ENCODE results near the gene MMP28. TPM values are rescaled to one million over a fixed set of nuclear protein-coding genes. Genes with fewer than 3 reads are reported as not detected.

Gene MMP28
- total and polyA plus RNA-seq, 2 donors (not counting 1 experiment from before 2014, with no cell fraction given) = 0.15 to 2.0 TPM

DNA sequence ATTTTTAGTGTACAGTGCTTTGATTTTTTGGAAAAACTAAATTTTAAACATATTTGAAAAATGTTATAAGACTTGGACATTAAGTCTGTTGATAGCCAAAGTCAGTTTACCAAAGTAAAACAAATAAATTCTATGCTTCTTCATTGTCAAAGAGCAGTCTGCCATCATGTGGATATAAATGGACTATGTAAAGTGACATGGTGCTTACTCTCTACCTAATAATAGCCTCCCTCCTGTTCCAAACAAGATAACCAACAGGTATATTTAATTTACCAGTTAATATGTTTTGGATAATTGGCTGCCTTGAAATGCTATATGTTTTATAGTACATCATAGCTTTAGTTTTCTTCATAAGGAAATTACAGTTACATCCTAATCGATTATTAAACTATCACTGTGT is 29.8 kb upstream of the MMP28 start:
- no peaks in the 10 kb centered on the region for H3K9me3 ChIP-seq (ENCODE audit: control extremely low read depth in 1 of 3, control insufficient read depth in 2 of 3, insufficient read depth in 1 of 3, low read length in 2 of 3)
- no peak for DNase-seq
- WGBS (ENCODE audit: insufficient coverage) = no CpG with 5 or more reads among the region's 1 CpG
- H3K4me2 ChIP-seq (replicated peaks; ENCODE audit: low read depth, low read length, poor library complexity, severe bottlenecking) = no peak overlapping the region
- no peak overlapping the region for H2AFZ ChIP-seq (ENCODE audit: insufficient read depth, low read depth, low read length, poor library complexity, severe bottlenecking)
- POLR2A ChIA-PET = no interaction called here
- Mint-ChIP-seq H3K4me3 (no peak overlapping the region), H3K27me3 (no peaks in the 10 kb centered on the region), H3K27ac (no peak overlapping the region), H3K4me1 (no peaks in the 10 kb centered on the region), H3K9me3 (ENCODE audit: insufficient read depth) (no peaks in the 10 kb centered on the region)
- H4K20me1 ChIP-seq (ENCODE audit: control insufficient read depth, insufficient read depth, low read length, poor library complexity, severe bottlenecking) = peaks cover 37% of the 10 kb centered on the region
- TF ChIP-seq, protein P1, sequence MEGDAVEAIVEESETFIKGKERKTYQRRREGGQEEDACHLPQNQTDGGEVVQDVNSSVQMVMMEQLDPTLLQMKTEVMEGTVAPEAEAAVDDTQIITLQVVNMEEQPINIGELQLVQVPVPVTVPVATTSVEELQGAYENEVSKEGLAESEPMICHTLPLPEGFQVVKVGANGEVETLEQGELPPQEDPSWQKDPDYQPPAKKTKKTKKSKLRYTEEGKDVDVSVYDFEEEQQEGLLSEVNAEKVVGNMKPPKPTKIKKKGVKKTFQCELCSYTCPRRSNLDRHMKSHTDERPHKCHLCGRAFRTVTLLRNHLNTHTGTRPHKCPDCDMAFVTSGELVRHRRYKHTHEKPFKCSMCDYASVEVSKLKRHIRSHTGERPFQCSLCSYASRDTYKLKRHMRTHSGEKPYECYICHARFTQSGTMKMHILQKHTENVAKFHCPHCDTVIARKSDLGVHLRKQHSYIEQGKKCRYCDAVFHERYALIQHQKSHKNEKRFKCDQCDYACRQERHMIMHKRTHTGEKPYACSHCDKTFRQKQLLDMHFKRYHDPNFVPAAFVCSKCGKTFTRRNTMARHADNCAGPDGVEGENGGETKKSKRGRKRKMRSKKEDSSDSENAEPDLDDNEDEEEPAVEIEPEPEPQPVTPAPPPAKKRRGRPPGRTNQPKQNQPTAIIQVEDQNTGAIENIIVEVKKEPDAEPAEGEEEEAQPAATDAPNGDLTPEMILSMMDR (IDR thresholded peaks at IDR 0.05) = no peak
- no peak for TF ChIP-seq EZH2 (IDR thresholded peaks at IDR 0.05; ENCODE audit: borderline replicate concordance, insufficient read depth, low read depth, low read length, poor library complexity, severe bottlenecking)
- no peak overlapping the region for H3K4me3 ChIP-seq (ENCODE audit: control extremely low read depth in 1 of 5, extremely low read depth in 1 of 5, insufficient read depth in 1 of 5, low read depth in 2 of 5, low read length in 4 of 5)
- no peaks in the 10 kb centered on the region for H3K27me3 ChIP-seq (replicated peaks in 1 of 4; ENCODE audit: control extremely low read depth in 1 of 4, control insufficient read depth in 3 of 4, insufficient read depth in 4 of 4, low read length in 3 of 4)
- H3K79me2 ChIP-seq (ENCODE audit: control insufficient read depth, insufficient read depth, low read length) = no peaks in the 10 kb centered on the region
- H3K4me1 ChIP-seq (ENCODE audit: control insufficient read depth in 2 of 2, insufficient read depth in 2 of 2, low read length in 2 of 2) = no peaks in the 10 kb centered on the region
- intact Hi-C loops (cut with micrococcal nuclease) = no loop called here
- no peak overlapping the region for H3K9ac ChIP-seq (ENCODE audit: low read length)
- CTCF ChIA-PET = interaction anchor here (0.6 to 1.3 kb wide), 2 partner anchors 13 to 61 kb away, joined by 4 to 6 read pairs; no protein-coding TSS in a partner anchor
- no peak for ATAC-seq (ENCODE audit: low read depth)
- peaks cover 15 to 75% of the 10 kb centered on the region in 2 experiments for H3K36me3 ChIP-seq (replicated peaks in 1 of 2; ENCODE audit: control extremely low read depth in 1 of 2, control insufficient read depth in 1 of 2, extremely low read depth in 1 of 2, insufficient read depth in 2 of 2, low read length in 1 of 2)
- H3K27ac ChIP-seq (ENCODE audit: low read length in 2 of 2) = no peak overlapping the region

DNA sequence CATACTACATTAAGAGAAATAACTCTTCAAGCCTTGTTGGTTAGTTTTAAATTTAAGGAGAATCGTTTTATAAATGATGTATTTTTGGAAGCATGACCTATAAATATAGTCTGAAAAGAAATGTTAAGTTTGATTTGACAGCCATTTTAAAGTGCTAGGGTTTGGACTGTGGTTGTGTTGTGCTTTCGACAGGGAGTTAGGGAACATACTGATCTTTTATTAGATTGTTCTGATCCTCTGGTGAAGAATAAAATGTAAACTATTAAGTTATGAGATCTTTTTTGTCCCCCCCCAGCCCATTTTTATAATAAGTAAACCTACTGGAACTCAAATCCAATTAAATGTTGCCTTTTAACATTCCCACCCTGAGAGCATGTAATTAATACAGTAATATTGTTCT is 25.9 kb upstream of the MMP28 start:
- H3K9me3 ChIP-seq (ENCODE audit: control extremely low read depth in 1 of 3, control insufficient read depth in 2 of 3, insufficient read depth in 1 of 3, low read length in 2 of 3) = no peaks in the 10 kb centered on the region
- no peaks in the 10 kb centered on the region for H3K4me1 ChIP-seq (ENCODE audit: control insufficient read depth in 2 of 2, insufficient read depth in 2 of 2, low read length in 2 of 2)
- no peaks in the 10 kb centered on the region for H3K27me3 Mint-ChIP-seq
- H3K4me3 Mint-ChIP-seq = no peak overlapping the region
- DNase-seq (no peak), ATAC-seq (ENCODE audit: low read depth) (no peak)
- no peak for TF ChIP-seq EZH2 (IDR thresholded peaks at IDR 0.05; ENCODE audit: borderline replicate concordance, insufficient read depth, low read depth, low read length, poor library complexity, severe bottlenecking)
- TF ChIP-seq, protein P1 (IDR thresholded peaks at IDR 0.05) = no peak
- peaks cover 6% of the 10 kb centered on the region for H3K4me1 Mint-ChIP-seq
- no peak overlapping the region for H3K9ac ChIP-seq (ENCODE audit: low read length)
- H3K79me2 ChIP-seq (ENCODE audit: control insufficient read depth, insufficient read depth, low read length) = peaks cover 33% of the 10 kb centered on the region
- H4K20me1 ChIP-seq (ENCODE audit: control insufficient read depth, insufficient read depth, low read length, poor library complexity, severe bottlenecking) = peaks cover 49% of the 10 kb centered on the region
- no peaks in the 10 kb centered on the region for H3K27me3 ChIP-seq (replicated peaks in 1 of 4; ENCODE audit: control extremely low read depth in 1 of 4, control insufficient read depth in 3 of 4, insufficient read depth in 4 of 4, low read length in 3 of 4)
- H3K27ac ChIP-seq (ENCODE audit: low read length in 2 of 2) = no peak overlapping the region
- intact Hi-C loops (cut with micrococcal nuclease) = no loop called here
- H3K36me3 ChIP-seq (replicated peaks in 1 of 2; ENCODE audit: control extremely low read depth in 1 of 2, control insufficient read depth in 1 of 2, extremely low read depth in 1 of 2, insufficient read depth in 2 of 2, low read length in 1 of 2) = peaks cover 28 to 80% of the 10 kb centered on the region in 2 experiments
- POLR2A ChIA-PET = no interaction called here
- no peaks in the 10 kb centered on the region for H3K9me3 Mint-ChIP-seq (ENCODE audit: insufficient read depth)
- no peak overlapping the region for H3K4me3 ChIP-seq (ENCODE audit: control extremely low read depth in 1 of 5, extremely low read depth in 1 of 5, insufficient read depth in 1 of 5, low read depth in 2 of 5, low read length in 4 of 5)
- WGBS (ENCODE audit: insufficient coverage) = 100% methylated on average over 1 of the region's 2 CpGs
- no peak overlapping the region for H3K27ac Mint-ChIP-seq
- no peak overlapping the region for H2AFZ ChIP-seq (ENCODE audit: insufficient read depth, low read depth, low read length, poor library complexity, severe bottlenecking)
- H3K4me2 ChIP-seq (replicated peaks; ENCODE audit: low read depth, low read length, poor library complexity, severe bottlenecking) = no peak overlapping the region
- CTCF ChIA-PET = interaction anchor here (1.0 kb wide), 1 partner anchor 12 kb away, joined by 6 read pairs; the partner anchor contains the start of gene TAF15
